Heart right ventricle (tissue), 16 donors: Measurements from ENCODE around the gene SYT6. TPM values are rescaled to one million over a fixed set of nuclear protein-coding genes. Genes with fewer than 3 reads are reported as not detected.

Experiments
- ATAC-seq, 8 donors: fragments of 200-7000 bp; cut with Tn5 transposase; one replicate each; pipeline ENCODE4 v1.9.1; 2020; ENCODE audit warnings: mild to moderate bottlenecking in 8 of 8, moderate library complexity in 8 of 8, moderate number of reproducible peaks in 1 of 8
- DNase-seq, 2 donors: peaks; one replicate each; pipeline ENCODE4 v3.0.0-alpha.2; 2020
- H3K27ac ChIP-seq, 10 donors: fragments of 200-600 bp; sonication (generic) in 2 of 10; one replicate each; pipeline versions ENCODE4 v1.5.0 to v1.8.0; 2020 to 2022; ENCODE audit warnings: mild to moderate bottlenecking in 3 of 10
- H3K27me3 ChIP-seq, 7 donors: fragments of 200-600 bp; one replicate each; pipeline ENCODE4 v1.8.0; 2021 to 2022; ENCODE audit warnings: mild to moderate bottlenecking in 2 of 7
- H3K36me3 ChIP-seq, 9 donors: fragments of 200-600 bp; sonication (generic) in 1 of 9; one replicate each; pipeline versions ENCODE4 v1.5.0 to v1.8.0; 2020 to 2022; ENCODE audit warnings: mild to moderate bottlenecking in 2 of 9
- H3K4me1 ChIP-seq, 9 donors: fragments of 200-600 bp; sonication (generic) in 1 of 9; one replicate each; pipeline versions ENCODE4 v1.5.0 to v1.8.0; 2020 to 2022; ENCODE audit warnings: mild to moderate bottlenecking in 4 of 9
- H3K4me3 ChIP-seq, 10 donors: fragments of 200-600 bp; sonication (generic) in 2 of 10; one replicate each; pipeline versions ENCODE4 v1.5.0 to v1.8.0; 2020 to 2022; ENCODE audit warnings: mild to moderate bottlenecking in 7 of 10, moderate library complexity in 2 of 10
- H3K9me3 ChIP-seq, 11 donors: fragments of 200-600 bp in 10 of 11; sonication (generic) in 2 of 11; one replicate each; pipeline versions ENCODE4 v1.5.0 to v1.8.0; 2013 to 2022; ENCODE audit warnings: mild to moderate bottlenecking in 2 of 11, control low read depth in 1 of 11, moderate library complexity in 1 of 11
- CTCF ChIP-seq, 9 donors: fragments of 200-600 bp; sonication (generic) in 2 of 9; IDR thresholded peaks; one replicate each; pipeline versions ENCODE4 v1.5.0 to v1.8.0; 2021 to 2022; ENCODE audit warnings: antibody characterized with exemption in 9 of 9, mild to moderate bottlenecking in 5 of 9, moderate library complexity in 1 of 9
- WGBS, 2 donors: extraction: QIAGEN DNeasy Blood & Tissue Kit; methylation state at CpG; one replicate each; pipeline ENCODE4 v1.1.7; 2013; ENCODE audit warnings: inconsistent platforms in 1 of 2; 5-methylcytosine and 5-hydroxymethylcytosine counted together
- intact Hi-C, 10 donors: fragments of 100-400 bp; cut with DNase I; formaldehyde crosslinking; loops; one replicate each; pipeline versions ENCODE4 v1.11.1 to v1.14.2; 2022
- polyA plus RNA-seq, 2 donors: library from polyadenylated mRNA; stranded (reverse); fragments of 200-250 nt; gene quantifications; one replicate each; pipeline ENCODE4 v1.2.3, GENCODE V29; 2013
- total RNA-seq, 10 donors: library from RNA; stranded (reverse); fragmentation: NEBNext Ultra II Directional in 3 of 10; extraction: Animal tissue kit (Norgen Biotek cat#: 25700) in 3 of 10; gene quantifications; one replicate each; pipeline versions ENCODE4 v1.2.1 to v1.2.4, GENCODE V29; 2021 to 2023
- donor health status: Arrhythmogenic right ventricular cardiomyopathy.
- donor health status: ischemic (EF 13 %, LVEDD 7.1; RV severe dilation, severe dysfunction).
- donor health status: healthy with polysubstance abuse.
- donor health status: DM: no; HTN: yes; CAD: no.
- donor health status: DM: no; HTN: no; CAD: no.
- donor health status: ischemic (EF 25% LVEDD 6.9; RV normal size, moderate dysfunction).
- donor health status: ischemic (EF 25% LVEDD 5.7; RV mildly dilated, moderate dysfunction).
- donor health status: healthy.
- donor health status: DM: yes; HTN: yes; CAD: no.
- donor health status: Ischemic cardiomyopathy.
- donor health status: ischemic (EF 35%, LVEDD 5.7; RV mildly dilated, moderate dysfunction).
- donor health status: nonischemic (EF 11% LVEDD 7.7; RV severe dilation, severe dysfunction).
- donor health status: DM: yes; HTN: yes; CAD: no.
- donor health status: PGD.
- donor health status: ischemic (EF 29% LVEDD 5.4; RV normal size, mild dysfunction).
- donor health status: nonischemic (EF 23%, LVEDD 6.1; RV moderate dilation, normal function).

SYT6 gene
- total and polyA plus RNA-seq, 12 donors = 0.21 TPM; not detected in 11

GRCh38 chr1:114102136-114102535, 51.5 kb downstream of the SYT6 start:
- no peaks in the 10 kb centered on the region for H3K36me3 ChIP-seq
- no peaks in the 10 kb centered on the region for H3K9me3 ChIP-seq
- TF ChIP-seq CTCF (IDR thresholded peaks at IDR 0.05) = no peak
- intact Hi-C loops = loop anchor here in 1 of 10 donors (10.0 kb wide), 1 partner anchor 183 kb away; no protein-coding TSS in a partner anchor
- no peak for DNase-seq
- 81 to 88% methylated on average over 2 of the region's 2 CpGs for WGBS, 2 donors
- no peak overlapping the region for H3K27ac ChIP-seq
- H3K27me3 ChIP-seq = peaks cover 0 to 24% (median 0%) of the 10 kb centered on the region in 7 donors
- ATAC-seq = no peak
- H3K4me3 ChIP-seq = no peak overlapping the region
- no peaks in the 10 kb centered on the region for H3K4me1 ChIP-seq

- intact Hi-C loops = loop anchor here in 1 of 10 donors (10.0 kb wide), 1 partner anchor 185 kb away; no protein-coding TSS in a partner anchor
- H3K4me3 ChIP-seq = no peak overlapping the region
- H3K27me3 ChIP-seq = peaks cover 0 to 24% (median 0%) of the 10 kb centered on the region in 7 donors
- H3K36me3 ChIP-seq = no peaks in the 10 kb centered on the region
- ATAC-seq = no peak
- WGBS, 2 donors = 96 to 99% methylated on average over 6 of the region's 6 CpGs
- H3K27ac ChIP-seq = no peak overlapping the region
- DNase-seq = no peak
- no peak for TF ChIP-seq CTCF (IDR thresholded peaks at IDR 0.05)
- H3K9me3 ChIP-seq = no peaks in the 10 kb centered on the region
- no peaks in the 10 kb centered on the region for H3K4me1 ChIP-seq
These were observed 53.5 kb downstream of the SYT6 start for GRCh38 chr1:114100148-114100547.

- intact Hi-C loops = no loop called here
- no peak for TF ChIP-seq CTCF (IDR thresholded peaks at IDR 0.05)
- H3K36me3 ChIP-seq = no peaks in the 10 kb centered on the region
- no peaks in the 10 kb centered on the region for H3K9me3 ChIP-seq
- no peak overlapping the region for H3K27ac ChIP-seq
- 86 to 91% methylated on average over 4 of the region's 4 CpGs for WGBS, 2 donors
- peaks cover 0 to 5% (median 0%) of the 10 kb centered on the region in 9 donors for H3K4me1 ChIP-seq
- H3K4me3 ChIP-seq = no peak overlapping the region
- DNase-seq (no peak), ATAC-seq (no peak)
- peaks cover 0 to 21% (median 0%) of the 10 kb centered on the region in 7 donors for H3K27me3 ChIP-seq
These were observed 54.4 kb downstream of the SYT6 start for GRCh38 chr1:114099268-114099667.

- ATAC-seq (peak in 2 of 8 donors; percentile 24 to 61), DNase-seq (no peak)
- Histone ChIP-seq H3K4me1 (peaks cover 0 to 14% (median 0%) of the 10 kb centered on the region in 9 donors), H3K27ac (no peak overlapping the region), H3K27me3 (peaks cover 0 to 17% (median 0%) of the 10 kb centered on the region in 7 donors), H3K36me3 (no peaks in the 10 kb centered on the region), H3K9me3 (no peaks in the 10 kb centered on the region), H3K4me3 (no peak overlapping the region)
- no peak for TF ChIP-seq CTCF (IDR thresholded peaks at IDR 0.05)
- intact Hi-C loops = no loop called here
- WGBS, 2 donors = 80 to 95% methylated on average over 3 of the region's 3 CpGs
These were observed 56.6 kb downstream of the SYT6 start for GRCh38 chr1:114097109-114097508.
